Measurements from ENCODE around the gene IGSF3. TPM values are rescaled to one million over a fixed set of nuclear protein-coding genes. Genes with fewer than 3 reads are reported as not detected.

Gene IGSF3
- total and polyA plus RNA-seq, 10 of the 15 experiments (the other 5 are each of a cell fraction or from before 2014, with no cell fraction given) = 1.4 to 18.0 (median 9.6) TPM

DNA sequence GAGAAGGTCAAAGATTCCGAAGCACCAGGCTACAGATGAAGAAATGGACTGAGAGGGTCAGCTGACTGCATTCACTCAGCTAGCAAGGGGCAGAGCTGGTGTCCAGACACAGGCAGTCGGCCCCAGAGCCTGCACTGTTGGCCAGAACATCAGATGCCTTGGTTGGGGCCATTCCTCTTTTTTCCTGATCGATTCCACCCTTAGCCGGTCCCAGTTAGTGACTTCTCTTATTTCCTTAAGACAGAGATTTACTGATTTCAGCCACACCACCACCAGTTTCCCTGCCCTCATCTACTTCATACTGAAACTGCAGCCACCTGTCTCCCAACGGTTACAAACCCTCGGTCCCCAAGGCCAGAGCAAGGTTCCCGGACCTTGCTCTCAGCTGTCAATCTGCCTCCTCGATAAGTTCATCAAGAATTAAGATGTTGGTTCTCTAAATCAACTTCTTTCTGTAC, 108.2 kb downstream of the IGSF3 start (continued):
- TF ChIP-seq RELA (IDR thresholded peaks at IDR 0.05; ENCODE audit: borderline replicate concordance, partially characterized antibody) (peak; percentile 53), YY1 (IDR thresholded peaks at IDR 0.05; ENCODE audit: low read depth, low read length) (0 out of 2 replicates have a peak, but pooled peaks have one; percentile 10), POLR2A (IDR thresholded peaks at IDR 0.05; ENCODE audit: low read depth, low read length) (peak; percentile 51), BMI1 (IDR thresholded peaks at IDR 0.05; ENCODE audit: borderline replicate concordance) (peak; percentile 14; the same call in 1 of the 2 replicates), REST (IDR thresholded peaks at IDR 0.05; ENCODE audit: low read depth, low read length) (no peak), ETV6 (conservative IDR thresholded peaks at IDR 0.05 in 1 of 2, IDR thresholded peaks at IDR 0.05 in 1 of 2; ENCODE audit: borderline replicate concordance in 1 of 2, low read depth in 1 of 2) (peak in 1 of 2 experiments; percentile 91; a peak in 2 of 4 replicates), SUPT20H (IDR thresholded peaks at IDR 0.05; ENCODE audit: borderline replicate concordance, control insufficient read depth, low read depth, low read length) (no peak), IRF4 (IDR thresholded peaks at IDR 0.05; ENCODE audit: low read depth, low read length) (peak; percentile 85), BHLHE40 (IDR thresholded peaks at IDR 0.05; ENCODE audit: borderline replicate concordance in 1 of 2, low read depth in 2 of 2, low read length in 1 of 2) (peak in 1 of 2 experiments; percentile 43; a peak in 1 of 4 replicates), CREM (IDR thresholded peaks at IDR 0.05; ENCODE audit: low read depth) (peak; percentile 84), ZNF622 (IDR thresholded peaks at IDR 0.05) (no peak), ZNF274 (IDR thresholded peaks at IDR 0.05; ENCODE audit: insufficient read depth, insufficient read length) (no peak), ZNF24 (IDR thresholded peaks at IDR 0.05) (peak; percentile 67; the same call in 1 of the 2 replicates), STAT3 (IDR thresholded peaks at IDR 0.05; ENCODE audit: low read depth, low read length) (peak; percentile 80; the same call in 1 of the 2 replicates), CHD2 (IDR thresholded peaks at IDR 0.05; ENCODE audit: borderline replicate concordance, low read depth, low read length) (peak; percentile 38; the same call in 1 of the 2 replicates), POLR2AphosphoS2 (IDR thresholded peaks at IDR 0.05; ENCODE audit: low read depth, low read length) (0 out of 2 replicates have a peak, but pooled peaks have one; percentile 29), PKNOX1 (IDR thresholded peaks at IDR 0.05) (peak; percentile 94), SP1 (IDR thresholded peaks at IDR 0.05; ENCODE audit: low read depth, low read length) (no peak), NBN (IDR thresholded peaks at IDR 0.05) (peak; percentile 73; the same call in 1 of the 2 replicates), JUND (IDR thresholded peaks at IDR 0.05; ENCODE audit: low read depth, low read length) (0 out of 2 replicates have a peak, but pooled peaks have one; percentile 57), TCF12 (IDR thresholded peaks at IDR 0.05; ENCODE audit: low read depth, low read length) (peak; percentile 97), CBFB (IDR thresholded peaks at IDR 0.05; ENCODE audit: low read depth) (no peak), SKIL (IDR thresholded peaks at IDR 0.05; ENCODE audit: low read depth, poor library complexity, severe bottlenecking) (no peak), JUNB (IDR thresholded peaks at IDR 0.05) (peak; percentile 81), GATAD2B (conservative IDR thresholded peaks at IDR 0.05; ENCODE audit: low read depth) (peak; percentile 78; the same call in 1 of the 2 replicates)
